Right renal cortex interstitium (tissue), 3 donors: ENCODE results near the gene UGT1A7. TPM values are rescaled to one million over a fixed set of nuclear protein-coding genes. Genes with fewer than 3 reads are reported as not detected.

ENCODE experiments used
- DNase-seq, 3 donors: peaks; one replicate each; pipeline ENCODE4 v3.0.0-alpha.2; 2013; ENCODE audit warnings: low read depth in 3 of 3, low spot score in 2 of 3
- polyA plus RNA-seq, 3 donors: library from polyadenylated mRNA; unstranded; fragments of 120-200 nt; gene quantifications; one replicate each; pipeline ENCODE4 v1.2.1, GENCODE V29; 2013; ENCODE audit not compliant: insufficient read length in 3 of 3

Gene UGT1A7
- polyA plus RNA-seq, 3 donors: not detected

DNA sequence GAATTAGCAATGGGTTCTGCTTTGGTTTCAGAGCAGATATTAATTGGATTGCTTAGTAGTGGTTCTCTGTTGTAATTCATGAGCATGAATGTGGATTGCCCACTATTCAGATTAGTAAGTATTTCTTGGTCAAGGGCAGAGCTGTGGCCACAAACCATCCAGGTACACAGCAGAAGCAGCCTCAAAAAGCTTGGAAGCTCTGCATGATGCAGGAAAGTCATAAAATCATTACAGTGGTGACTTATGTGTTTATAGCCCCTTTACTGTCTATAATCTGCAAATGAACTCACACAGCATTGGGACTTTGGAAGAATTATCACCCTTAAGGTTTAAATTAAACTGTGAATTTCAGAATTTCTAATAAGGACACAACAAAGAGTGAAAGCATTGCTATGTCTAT is 76.4 kb downstream of the UGT1A7 start:
- no peak for DNase-seq

DNA sequence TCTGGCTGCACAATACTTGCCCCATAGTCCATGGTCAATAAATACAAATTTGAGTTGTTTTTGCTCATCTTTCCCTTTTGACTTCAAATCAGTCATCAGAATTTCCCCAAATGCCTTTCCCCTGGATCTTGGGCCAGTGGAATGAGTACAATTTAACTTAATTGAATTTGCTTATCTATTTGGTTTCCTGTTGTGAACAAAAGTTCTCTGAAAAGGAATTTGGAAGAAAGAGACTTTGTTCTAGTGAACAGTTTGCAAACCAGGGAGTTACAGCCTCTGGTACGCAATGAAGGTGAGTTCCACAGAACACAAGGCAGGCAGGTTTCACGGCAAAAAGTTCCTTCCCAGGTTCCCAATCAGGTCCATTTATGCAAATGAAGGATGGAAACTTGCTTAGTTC is 77.1 kb downstream of the UGT1A7 start:
- no peak for DNase-seq

DNA sequence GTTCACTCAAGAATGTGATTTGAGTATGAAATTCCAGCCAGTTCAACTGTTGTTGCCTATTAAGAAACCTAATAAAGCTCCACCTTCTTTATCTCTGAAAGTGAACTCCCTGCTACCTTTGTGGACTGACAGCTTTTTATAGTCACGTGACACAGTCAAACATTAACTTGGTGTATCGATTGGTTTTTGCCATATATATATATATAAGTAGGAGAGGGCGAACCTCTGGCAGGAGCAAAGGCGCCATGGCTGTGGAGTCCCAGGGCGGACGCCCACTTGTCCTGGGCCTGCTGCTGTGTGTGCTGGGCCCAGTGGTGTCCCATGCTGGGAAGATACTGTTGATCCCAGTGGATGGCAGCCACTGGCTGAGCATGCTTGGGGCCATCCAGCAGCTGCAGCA is 78.3 kb downstream of the UGT1A7 start, which contains the start of gene UGT1A1:
Gene UGT1A1 (plus strand): TSS at position 228 of the 400 bp plus-strand sequence. CDS start 18 bp downstream, at position 246.
- no peak for DNase-seq

DNA sequence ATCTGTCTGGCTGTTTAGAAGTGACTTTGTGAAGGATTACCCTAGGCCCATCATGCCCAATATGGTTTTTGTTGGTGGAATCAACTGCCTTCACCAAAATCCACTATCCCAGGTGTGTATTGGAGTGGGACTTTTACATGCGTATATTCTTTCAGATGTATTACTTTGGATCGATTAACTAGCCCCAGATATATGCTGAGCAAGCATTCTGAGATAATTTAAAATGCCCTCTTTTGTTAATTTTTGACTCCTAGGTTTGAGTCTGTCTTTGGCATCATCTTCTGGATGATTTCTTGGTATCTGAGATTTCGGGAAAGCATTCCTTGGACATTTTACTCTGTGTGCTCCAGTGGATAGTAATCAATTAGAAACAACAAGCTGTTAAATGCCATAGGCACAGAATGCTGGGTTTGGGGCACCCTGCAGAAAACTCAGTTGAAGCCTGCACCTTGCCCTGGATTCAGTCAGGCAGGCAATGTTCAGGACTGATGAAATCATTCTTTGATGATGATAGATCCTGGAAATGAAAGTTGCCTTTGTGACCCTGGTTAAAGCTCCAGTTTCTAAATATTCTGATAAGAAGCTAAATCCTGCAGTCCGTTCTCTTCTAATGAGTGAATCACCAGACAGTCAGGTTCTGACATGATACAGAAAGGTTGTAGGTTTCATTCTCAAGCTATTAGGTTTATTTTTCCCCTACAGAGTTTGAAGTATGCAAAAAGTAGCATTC is 79.5 kb downstream of the UGT1A7 start:
- DNase-seq: no peak

DNA sequence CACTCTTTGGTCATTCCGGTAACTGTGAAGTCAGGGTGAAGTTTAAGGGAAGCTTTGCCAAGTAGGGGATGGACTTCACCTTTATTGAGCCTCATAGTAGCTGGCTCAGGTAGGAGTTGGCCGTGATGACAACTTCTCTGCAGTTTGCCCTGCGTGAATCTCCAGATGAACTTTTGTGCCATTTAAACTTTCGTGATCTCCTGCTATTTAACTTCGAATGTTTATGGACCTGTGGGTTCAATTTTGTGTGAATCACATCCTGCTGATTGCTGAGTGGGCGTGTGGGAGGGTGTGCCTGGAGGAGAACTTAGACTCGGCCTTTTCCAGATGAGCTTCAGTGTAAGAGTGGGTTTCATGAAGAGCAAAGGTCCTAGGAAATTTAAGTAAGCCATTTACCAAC is 82.6 kb downstream of the UGT1A7 start:
- no peak for DNase-seq

DNA sequence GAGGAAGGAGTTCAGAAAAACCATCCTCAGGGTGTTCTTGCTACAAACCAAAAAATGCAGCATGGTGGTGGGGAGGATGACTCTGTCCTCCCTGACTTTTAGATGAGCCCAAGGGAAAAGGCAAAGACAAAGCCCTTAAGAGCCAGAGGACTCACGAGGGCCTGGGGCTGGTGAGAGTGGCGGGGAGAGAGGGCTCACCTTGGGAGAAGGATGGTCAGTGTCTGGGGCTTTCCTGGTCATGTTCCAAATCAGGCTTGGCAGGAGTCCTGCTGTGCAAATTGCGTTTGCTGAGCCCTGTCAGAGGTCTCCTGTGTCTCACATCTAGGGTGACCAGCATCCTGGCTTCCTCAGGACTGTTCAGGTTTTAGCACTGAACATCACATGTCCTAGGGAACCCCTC is 83.1 kb downstream of the UGT1A7 start:
- DNase-seq: no peak

DNA sequence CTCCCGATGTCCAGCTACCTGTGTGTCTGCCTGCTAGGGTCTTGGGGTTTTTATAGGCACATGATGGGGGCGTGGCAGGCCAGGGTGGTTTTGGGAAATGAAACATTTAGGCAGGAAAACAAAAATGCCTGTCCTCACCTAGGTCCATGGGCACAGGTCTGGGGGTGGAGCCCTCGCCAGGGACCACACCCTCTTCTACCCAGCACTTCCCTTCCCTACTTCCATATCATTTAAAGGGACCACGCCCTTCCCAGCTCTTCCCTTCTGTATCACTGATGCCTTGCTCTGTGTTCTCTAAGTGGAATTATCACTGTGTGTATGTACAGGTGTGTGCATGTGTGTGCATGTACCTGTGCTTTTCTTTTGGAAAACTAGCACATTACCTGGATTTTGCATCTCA is 84.7 kb downstream of the UGT1A7 start:
- DNase-seq: no peak

DNA sequence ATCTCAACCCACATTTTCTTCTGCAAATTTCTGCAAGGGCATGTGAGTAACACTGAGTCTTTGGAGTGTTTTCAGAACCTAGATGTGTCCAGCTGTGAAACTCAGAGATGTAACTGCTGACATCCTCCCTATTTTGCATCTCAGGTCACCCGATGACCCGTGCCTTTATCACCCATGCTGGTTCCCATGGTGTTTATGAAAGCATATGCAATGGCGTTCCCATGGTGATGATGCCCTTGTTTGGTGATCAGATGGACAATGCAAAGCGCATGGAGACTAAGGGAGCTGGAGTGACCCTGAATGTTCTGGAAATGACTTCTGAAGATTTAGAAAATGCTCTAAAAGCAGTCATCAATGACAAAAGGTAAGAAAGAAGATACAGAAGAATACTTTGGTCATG is 86.4 kb downstream of the UGT1A7 start:
- DNase-seq: no peak

DNA sequence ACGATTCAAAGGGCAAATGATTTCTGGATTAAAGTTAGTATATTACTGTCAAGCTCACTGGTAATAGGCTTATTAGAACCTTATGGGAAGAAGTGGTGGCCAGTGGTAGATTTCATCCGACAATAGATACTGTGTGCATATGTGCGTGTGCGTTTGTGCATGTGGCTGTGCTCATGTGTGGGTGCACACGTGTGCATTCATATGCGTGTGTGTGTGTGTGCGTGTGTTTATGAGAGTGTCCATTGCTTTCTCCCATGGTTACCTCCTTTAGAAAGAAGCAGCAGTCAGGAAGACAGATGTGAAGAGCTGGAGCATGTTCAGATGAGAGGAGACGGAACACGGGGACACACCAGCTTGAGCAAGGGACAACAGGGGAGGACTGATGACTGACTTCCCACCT is 87.6 kb downstream of the UGT1A7 start:
- DNase-seq: no peak

DNA sequence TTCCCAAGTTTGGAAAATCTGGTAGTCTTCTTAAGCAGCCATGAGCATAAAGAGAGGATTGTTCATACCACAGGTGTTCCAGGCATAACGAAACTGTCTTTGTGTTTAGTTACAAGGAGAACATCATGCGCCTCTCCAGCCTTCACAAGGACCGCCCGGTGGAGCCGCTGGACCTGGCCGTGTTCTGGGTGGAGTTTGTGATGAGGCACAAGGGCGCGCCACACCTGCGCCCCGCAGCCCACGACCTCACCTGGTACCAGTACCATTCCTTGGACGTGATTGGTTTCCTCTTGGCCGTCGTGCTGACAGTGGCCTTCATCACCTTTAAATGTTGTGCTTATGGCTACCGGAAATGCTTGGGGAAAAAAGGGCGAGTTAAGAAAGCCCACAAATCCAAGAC is 90.5 kb downstream of the UGT1A7 start:
- no peak for DNase-seq

DNA sequence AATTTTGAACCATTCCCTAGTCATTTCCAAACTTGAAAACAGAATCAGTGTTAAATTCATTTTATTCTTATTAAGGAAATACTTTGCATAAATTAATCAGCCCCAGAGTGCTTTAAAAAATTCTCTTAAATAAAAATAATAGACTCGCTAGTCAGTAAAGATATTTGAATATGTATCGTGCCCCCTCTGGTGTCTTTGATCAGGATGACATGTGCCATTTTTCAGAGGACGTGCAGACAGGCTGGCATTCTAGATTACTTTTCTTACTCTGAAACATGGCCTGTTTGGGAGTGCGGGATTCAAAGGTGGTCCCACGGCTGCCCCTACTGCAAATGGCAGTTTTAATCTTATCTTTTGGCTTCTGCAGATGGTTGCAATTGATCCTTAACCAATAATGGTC is 90.9 kb downstream of the UGT1A7 start:
- no peak for DNase-seq

DNA sequence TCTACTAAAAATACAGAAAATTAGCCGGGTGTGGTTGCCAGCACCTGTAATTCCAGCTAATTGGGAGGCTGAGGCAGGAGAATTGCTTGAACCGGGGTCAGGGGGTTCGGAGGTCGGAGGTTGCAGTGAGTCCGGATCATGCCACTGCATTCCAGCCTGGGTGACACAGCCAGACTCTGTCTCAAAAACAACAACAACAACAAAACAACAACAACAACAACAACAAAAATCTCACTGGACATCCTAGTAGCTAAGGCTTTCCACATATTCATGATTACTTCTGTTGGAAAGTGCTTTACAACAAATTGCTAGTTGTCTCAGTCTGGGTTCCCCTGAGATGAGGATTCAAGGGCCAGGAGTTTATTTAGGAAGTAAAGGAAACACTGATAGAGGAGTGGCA is 92.2 kb downstream of the UGT1A7 start:
- no peak for DNase-seq

DNA sequence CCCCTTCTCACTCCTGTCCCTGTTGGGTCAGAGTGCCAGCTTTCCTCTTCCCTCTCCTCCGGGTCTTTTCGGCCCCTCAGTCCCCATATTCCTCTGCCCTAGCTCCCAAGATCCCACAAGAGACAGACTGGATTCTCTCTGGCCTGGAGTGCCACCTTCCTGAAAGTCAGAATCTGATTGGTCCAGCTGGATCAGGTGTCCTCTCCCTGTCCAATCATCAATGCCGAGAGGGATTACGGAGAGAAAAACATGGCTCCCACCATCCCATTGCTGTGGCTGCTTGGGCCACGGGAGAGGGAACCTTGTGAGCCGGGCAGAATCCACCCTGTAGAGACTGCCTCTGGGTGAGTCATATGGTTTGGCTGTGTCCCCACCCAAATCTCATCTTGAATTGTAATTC is 93.7 kb downstream of the UGT1A7 start:
- DNase-seq: no peak

DNA sequence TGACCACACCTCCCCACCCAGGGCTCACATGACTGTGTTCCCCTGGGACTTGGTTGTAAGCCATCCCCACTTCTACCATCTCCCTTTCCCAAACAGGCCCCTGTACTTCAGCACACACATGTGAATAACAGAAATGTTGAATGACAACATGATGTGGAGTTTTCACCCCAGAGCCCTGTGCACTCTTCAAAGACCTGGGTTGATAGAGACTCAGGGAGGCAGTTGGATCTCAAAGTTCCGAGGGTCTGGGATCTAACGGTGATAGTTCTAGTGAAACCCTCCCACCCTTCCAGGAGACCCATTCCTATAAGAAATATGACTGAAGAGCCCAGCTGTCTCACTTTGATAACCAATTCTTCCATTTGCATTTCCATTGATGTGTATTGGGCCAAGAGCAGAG is 96.3 kb downstream of the UGT1A7 start, which contains the start of gene MROH2A:
Gene MROH2A (plus strand): TSS at position 301 of the 400 bp plus-strand sequence. CDS start 1,029 bp downstream, outside the sequence.
- DNase-seq: no peak

DNA sequence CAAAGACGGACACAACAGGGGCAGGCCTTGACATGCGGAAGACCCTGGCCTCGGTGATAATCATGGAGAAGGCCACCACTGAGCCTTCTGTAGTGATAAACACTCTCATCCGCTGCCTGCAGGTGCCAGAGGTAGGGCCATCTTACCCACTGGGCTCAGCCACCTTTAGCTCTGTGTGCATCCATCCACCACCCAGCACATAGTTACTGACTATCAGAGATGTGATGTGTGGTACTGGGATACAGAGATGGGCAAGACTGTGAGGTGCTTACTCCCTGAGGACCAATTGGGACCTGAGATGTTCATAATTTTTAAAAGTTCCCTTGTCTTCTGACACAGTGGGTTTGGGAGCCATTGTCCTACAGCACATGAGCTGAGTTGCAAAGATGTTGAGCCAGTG is 98.0 kb downstream of the UGT1A7 start:
- no peak for DNase-seq

DNA sequence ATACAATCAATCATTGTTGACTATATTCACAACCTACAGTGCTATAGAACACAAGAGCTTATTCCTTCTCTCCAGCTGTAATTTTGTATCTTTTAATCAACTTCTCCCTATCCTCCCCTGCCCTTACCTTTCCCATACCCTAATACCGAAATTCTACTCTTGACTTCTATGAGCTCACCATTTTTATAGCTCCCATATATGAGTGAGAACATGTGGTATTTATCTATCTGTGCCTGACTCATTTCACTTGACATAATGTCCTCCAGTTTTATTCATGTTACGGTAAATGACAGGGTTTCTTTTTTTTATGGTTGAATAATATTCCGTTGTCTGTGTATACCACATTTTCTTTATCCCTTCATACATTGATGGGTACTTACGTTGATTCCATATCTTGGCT is 99.1 kb downstream of the UGT1A7 start:
- DNase-seq: no peak

DNA sequence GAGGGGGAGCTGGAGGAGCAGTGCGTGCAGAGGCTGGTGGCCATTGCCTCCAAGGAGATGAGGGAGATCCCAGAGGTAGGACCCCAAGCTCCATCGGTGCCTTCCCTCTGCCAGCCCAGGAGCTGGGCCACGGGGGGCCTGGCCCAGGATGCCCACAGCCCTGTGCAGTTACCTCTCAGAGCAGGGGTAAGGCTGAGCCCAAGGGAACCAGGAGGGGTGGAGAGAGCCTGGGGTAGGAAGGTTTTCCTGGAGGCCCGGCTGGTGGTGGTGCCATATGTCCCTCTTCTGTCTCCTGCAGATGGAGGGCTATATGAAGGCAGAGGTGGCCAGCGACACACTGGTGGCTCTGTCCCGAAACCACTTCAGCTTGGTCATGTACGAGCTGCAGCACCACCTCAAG is 107.9 kb downstream of the UGT1A7 start:
- DNase-seq: no peak

DNA sequence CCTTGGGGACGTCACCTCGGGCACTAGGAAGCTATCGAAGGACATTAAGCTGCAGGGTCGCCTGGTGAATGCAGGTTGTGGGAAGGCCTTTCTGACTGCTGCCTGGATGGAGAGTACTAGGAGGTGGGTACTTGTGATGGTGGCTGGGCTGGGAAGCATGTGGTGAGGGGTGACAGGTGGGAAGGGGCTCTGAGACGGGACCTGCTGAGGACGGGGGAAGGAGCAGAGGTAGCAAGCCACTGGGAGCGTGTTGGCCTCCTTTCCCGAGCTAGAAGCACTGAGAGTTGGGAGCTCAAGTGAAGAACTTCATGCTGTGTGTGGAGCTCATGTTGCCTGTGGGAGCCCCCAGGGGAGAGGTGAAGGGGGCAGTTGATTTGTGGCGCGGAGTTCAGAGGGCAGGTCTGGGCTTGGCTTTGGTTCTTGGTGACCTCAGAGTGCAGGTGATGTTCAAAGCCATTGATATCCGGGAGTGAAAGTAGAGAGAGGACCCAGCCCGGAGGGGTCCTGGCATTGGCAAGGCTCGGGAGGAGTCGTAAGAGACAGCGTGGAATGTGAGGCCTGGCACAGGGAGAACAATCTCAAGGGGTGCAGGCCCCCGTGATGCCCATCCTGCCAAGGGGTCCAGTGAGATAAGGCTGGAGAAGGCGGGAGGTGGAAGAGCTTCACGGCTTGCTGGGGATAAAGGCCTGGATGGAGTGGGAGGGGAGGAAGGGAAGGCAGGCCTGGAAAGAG is 109.6 kb downstream of the UGT1A7 start:
- no peak for DNase-seq

DNA sequence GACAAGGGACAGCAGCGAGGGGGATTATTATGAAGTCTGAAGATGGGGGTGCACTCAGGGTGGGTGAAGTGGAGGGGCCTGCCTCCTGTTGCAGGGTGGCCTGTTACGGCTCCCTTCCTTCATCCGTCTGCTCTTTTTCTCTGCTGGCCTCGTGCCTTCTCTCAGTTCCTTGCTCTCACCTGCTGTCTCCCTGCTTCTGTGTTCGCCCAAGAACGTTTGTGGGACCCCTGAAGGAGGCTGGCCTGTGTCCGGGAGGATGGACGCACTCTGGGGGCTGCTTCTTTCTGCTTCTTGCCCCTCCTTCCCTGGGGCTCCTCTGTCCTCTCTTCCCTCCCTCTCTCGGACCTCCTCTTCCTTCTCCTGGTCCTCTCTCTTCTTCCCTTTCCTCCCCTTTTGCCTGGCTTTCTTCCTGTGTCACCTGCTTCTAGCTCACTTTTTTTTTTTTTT is 110.2 kb downstream of the UGT1A7 start:
- DNase-seq: no peak

DNA sequence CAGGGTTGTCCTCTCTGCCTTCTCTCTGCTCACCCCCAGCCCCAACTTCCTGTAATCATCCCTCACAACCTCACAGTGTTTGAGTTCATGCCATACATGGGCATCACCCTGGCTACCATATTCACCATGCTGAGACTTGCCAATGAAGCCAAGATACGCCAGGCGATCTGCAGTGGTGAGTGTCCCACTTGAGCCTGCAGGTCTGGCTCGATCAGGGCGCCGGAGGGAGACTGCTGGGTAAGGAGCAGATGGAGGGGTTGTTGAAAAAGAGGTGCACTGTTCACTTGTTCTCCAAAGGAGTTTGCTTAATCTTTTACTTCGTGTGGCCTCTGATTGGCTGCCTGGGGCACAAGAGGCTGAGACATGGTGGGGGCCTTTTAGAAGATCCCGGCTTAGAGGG is 111.0 kb downstream of the UGT1A7 start:
- no peak for DNase-seq

DNA sequence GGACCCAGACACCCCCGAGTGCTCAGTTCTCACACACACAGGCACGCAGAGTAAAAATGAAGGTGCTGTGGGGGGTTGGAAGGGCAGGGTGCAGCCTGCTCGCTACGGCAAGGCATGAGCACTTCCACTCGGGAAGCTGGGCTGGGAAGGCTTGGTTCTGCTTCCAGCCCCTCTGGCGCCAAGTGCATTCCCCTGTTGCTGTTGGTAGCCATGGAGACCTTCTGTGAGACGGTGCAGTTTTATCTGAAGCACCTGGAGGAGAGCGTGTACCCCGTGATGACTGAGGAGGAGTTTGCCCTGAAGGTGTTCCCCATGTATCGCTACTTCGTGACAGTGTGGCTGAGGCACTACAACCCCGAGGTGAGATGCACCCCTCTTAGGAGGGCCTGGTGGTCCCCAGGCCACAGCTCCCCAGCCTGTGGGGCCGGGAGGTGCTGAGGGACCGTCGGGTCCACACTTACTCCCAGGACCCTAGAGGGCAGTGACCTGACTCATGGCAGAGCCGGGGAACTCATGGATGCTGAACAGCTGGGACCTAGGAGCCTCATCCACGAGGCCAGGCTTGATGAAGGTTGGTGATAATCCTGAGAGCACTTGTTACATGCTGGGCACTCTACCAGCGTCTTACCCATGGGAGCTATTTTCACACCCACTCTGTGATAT is 111.9 kb downstream of the UGT1A7 start:
- no peak for DNase-seq
